Raji (cell line): ENCODE measurements around the gene IL26.

Source experiments
- POLR2A ChIP-seq: IDR thresholded peaks from 2 replicates; pipeline ENCODE4 v1.6.1; 2011; ENCODE audit warnings: low read depth, low read length, control low read depth; ENCODE audit not compliant: insufficient read depth

The IL26 gene

GRCh38 chr12:68229956-68230355 is 4.3 kb upstream of the IL26 start:
- no peak for TF ChIP-seq POLR2A

- no peak for TF ChIP-seq POLR2A
Observed at GRCh38 chr12:68227356-68227755, 1.7 kb upstream of the IL26 start.

- no peak for TF ChIP-seq POLR2A
Observed at GRCh38 chr12:68224613-68225285, 861 bp downstream of the IL26 start.

- no peak for TF ChIP-seq POLR2A
Observed at GRCh38 chr12:68223067-68223747, 2.4 kb downstream of the IL26 start.

GRCh38 chr12:68222326-68222725 is 3.3 kb downstream of the IL26 start:
- TF ChIP-seq POLR2A: no peak

GRCh38 chr12:68221497-68221896 is 4.1 kb downstream of the IL26 start:
- no peak for TF ChIP-seq POLR2A

GRCh38 chr12:68210875-68211274 is 14.7 kb downstream of the IL26 start:
- no peak for TF ChIP-seq POLR2A

- TF ChIP-seq POLR2A: no peak
Observed at GRCh38 chr12:68207276-68207675, 18.3 kb downstream of the IL26 start.

GRCh38 chr12:68206446-68206845 is 19.2 kb downstream of the IL26 start:
- no peak for TF ChIP-seq POLR2A

- TF ChIP-seq POLR2A: no peak
Observed at GRCh38 chr12:68203460-68203875, 22.1 kb downstream of the IL26 start.

GRCh38 chr12:68200854-68201253 is 24.8 kb downstream of the IL26 start:
- no peak for TF ChIP-seq POLR2A

GRCh38 chr12:68199127-68199526 is 26.5 kb downstream of the IL26 start:
- TF ChIP-seq POLR2A: no peak

GRCh38 chr12:68198507-68199086 is 27.0 kb downstream of the IL26 start:
- TF ChIP-seq POLR2A: no peak

- TF ChIP-seq POLR2A: no peak
Observed at GRCh38 chr12:68190301-68190700, 35.3 kb downstream of the IL26 start.

GRCh38 chr12:68189821-68190242 is 35.8 kb downstream of the IL26 start:
- no peak for TF ChIP-seq POLR2A

GRCh38 chr12:68185598-68185997 is 40.0 kb downstream of the IL26 start:
- no peak for TF ChIP-seq POLR2A
